PC-9 (cell line): ENCODE results near the gene RTKN.

ENCODE experiments used
- CTCF ChIP-seq: fragments of 200-600 bp; sonication (generic); conservative IDR thresholded peaks from 2 replicates; pipeline ENCODE4 v1.6.1; 2017; ENCODE audit warnings: mixed run types, antibody characterized with exemption, mild to moderate bottlenecking, moderate library complexity
- EZH2 ChIP-seq: fragments of 200-600 bp; sonication (generic); IDR thresholded peaks from 2 replicates; pipeline ENCODE4 v1.8.0; 2017; ENCODE audit warnings: antibody characterized with exemption, low read depth

GRCh38 chr2:74423231-74424095 lies 18.3 kb downstream of the RTKN start:
- no peak for TF ChIP-seq CTCF
- TF ChIP-seq EZH2 = no peak
